Osteoblast (primary cell): ENCODE data around the gene P3H2. TPM values are rescaled to one million over a fixed set of nuclear protein-coding genes. Genes with fewer than 3 reads are reported as not detected.

ENCODE experiments used
- DNase-seq: peaks from one replicate; pipeline ENCODE4 v3.0.0; 2011; ENCODE audit warnings: low spot score, mixed read lengths; ENCODE audit not compliant: insufficient read length; ENCODE audit errors: missing footprints
- H2AFZ ChIP-seq: 2 replicates; pipeline ENCODE4 v1.6.0; 2011; ENCODE audit warnings: mild to moderate bottlenecking, low read length
- H3K27ac ChIP-seq: 2 replicates; pipeline ENCODE4 v1.5.1; 2011; ENCODE audit warnings: mild to moderate bottlenecking, low read depth, low read length, moderate library complexity
- H3K27me3 ChIP-seq: 2 replicates; pipeline ENCODE4 v1.6.0; 2012; ENCODE audit warnings: mild to moderate bottlenecking, control low read depth, inconsistent platforms, low read length, moderate library complexity; ENCODE audit not compliant: insufficient read depth
- H3K36me3 ChIP-seq: 2 replicates; pipeline ENCODE4 v1.5.1; 2011; ENCODE audit warnings: mild to moderate bottlenecking, low read length, control low read depth, moderate library complexity; ENCODE audit not compliant: insufficient read depth
- H3K4me1 ChIP-seq: 2 replicates; pipeline ENCODE4 v1.5.1; 2011; ENCODE audit warnings: mild to moderate bottlenecking, low read length, control low read depth, moderate library complexity; ENCODE audit not compliant: insufficient read depth
- H3K4me2 ChIP-seq: 2 replicates; pipeline ENCODE4 v1.6.0; 2011; ENCODE audit warnings: mild to moderate bottlenecking, low read length; ENCODE audit not compliant: insufficient read depth
- H3K4me3 ChIP-seq: fragments of 200-600 bp; sonication (generic); 3 replicates; pipeline ENCODE4 v1.5.1; 2012; ENCODE audit warnings: mild to moderate bottlenecking, low read length, inconsistent platforms; ENCODE audit not compliant: insufficient read depth
- H3K79me2 ChIP-seq: 2 replicates; pipeline ENCODE4 v1.6.0; 2012; ENCODE audit warnings: mild to moderate bottlenecking, low read length, control low read depth, inconsistent platforms; ENCODE audit not compliant: insufficient read depth
- H3K9me3 ChIP-seq: 2 replicates; pipeline ENCODE4 v1.5.1; 2011; ENCODE audit warnings: low read depth, low read length, control low read depth
- H4K20me1 ChIP-seq: 2 replicates; pipeline ENCODE4 v1.6.0; 2012; ENCODE audit warnings: mild to moderate bottlenecking, low read length, control low read depth; ENCODE audit not compliant: insufficient read depth
- total RNA-seq: library from RNA; depleted of rRNA; stranded (reverse); fragments of >200 nt; gene quantifications from 2 replicates; pipeline ENCODE4 v1.2.3, GENCODE V29; 2012
- TF ChIP-seq, protein P1 (sequence below): IDR thresholded peaks from 2 replicates; pipeline ENCODE4 v1.5.1; 2011; ENCODE audit warnings: mild to moderate bottlenecking, low read depth, low read length, moderate library complexity; ENCODE audit errors: extremely low read depth

Gene P3H2
- total RNA-seq, 1 donor: 13.4 TPM

DNA sequence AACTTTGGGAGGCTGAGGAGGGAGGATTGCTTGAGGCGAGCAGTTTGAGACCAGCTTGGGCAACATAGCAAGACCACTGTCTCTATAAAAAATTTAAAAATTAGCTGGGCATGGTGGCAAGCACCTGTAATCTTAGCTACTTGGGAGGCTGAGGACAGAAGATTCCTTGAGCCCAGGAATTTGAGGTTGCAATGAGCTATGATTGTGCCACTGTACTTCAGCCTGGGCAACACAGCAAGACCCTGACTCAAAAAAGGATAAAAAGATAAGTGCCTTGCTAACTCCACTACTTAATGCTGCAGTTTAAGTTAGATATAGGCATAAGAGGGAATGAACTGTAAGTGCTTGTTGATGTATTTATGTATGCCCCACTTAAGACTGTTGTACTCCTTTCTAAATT, 102.2 kb downstream of the P3H2 start:
- H3K4me2 ChIP-seq: no peak overlapping the region
- H2AFZ ChIP-seq: no peak overlapping the region
- TF ChIP-seq, protein P1, sequence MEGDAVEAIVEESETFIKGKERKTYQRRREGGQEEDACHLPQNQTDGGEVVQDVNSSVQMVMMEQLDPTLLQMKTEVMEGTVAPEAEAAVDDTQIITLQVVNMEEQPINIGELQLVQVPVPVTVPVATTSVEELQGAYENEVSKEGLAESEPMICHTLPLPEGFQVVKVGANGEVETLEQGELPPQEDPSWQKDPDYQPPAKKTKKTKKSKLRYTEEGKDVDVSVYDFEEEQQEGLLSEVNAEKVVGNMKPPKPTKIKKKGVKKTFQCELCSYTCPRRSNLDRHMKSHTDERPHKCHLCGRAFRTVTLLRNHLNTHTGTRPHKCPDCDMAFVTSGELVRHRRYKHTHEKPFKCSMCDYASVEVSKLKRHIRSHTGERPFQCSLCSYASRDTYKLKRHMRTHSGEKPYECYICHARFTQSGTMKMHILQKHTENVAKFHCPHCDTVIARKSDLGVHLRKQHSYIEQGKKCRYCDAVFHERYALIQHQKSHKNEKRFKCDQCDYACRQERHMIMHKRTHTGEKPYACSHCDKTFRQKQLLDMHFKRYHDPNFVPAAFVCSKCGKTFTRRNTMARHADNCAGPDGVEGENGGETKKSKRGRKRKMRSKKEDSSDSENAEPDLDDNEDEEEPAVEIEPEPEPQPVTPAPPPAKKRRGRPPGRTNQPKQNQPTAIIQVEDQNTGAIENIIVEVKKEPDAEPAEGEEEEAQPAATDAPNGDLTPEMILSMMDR: no peak
- no peaks in the 10 kb centered on the region for H3K27me3 ChIP-seq
- no peaks in the 10 kb centered on the region for H4K20me1 ChIP-seq
- H3K9me3 ChIP-seq: no peaks in the 10 kb centered on the region
- H3K79me2 ChIP-seq: no peaks in the 10 kb centered on the region
- no peak overlapping the region for H3K4me3 ChIP-seq
- H3K36me3 ChIP-seq: no peaks in the 10 kb centered on the region
- H3K27ac ChIP-seq: no peak overlapping the region
- DNase-seq: no peak
- peaks cover 29% of the 10 kb centered on the region for H3K4me1 ChIP-seq

DNA sequence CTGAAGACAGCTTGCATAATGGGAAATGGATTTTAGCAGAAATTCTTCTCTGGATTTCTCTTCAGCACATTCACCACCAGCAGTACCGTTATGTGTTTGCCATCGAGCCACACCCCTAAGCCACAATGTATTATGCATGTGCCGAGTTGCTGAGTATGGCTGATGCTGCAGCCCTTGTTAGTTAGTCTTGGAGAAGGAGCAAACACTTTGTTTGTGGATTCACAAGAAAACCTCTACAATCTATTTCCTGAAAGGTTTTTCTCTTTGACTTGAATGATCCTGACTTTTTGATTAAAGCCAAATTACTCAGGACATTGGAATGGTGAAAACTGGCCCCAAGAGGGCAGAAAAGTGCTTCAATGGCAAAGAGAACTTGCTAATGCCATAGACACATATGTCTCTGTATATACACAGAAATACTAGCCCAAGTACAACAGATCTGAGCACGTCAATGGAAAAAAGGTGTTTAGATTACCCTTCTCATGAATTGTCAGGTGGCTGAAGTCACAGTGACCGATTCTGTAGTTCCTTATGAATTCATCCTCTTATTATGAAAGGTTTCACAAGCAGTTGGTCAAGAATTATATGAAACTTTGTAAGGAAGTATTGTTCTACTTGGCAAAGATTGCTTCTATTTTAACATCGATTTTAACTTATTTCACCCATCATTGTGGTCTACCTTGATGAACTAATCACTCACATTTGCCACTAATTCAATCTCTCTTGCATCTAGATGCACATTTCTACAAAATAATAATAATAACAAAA, 103.0 kb downstream of the P3H2 start:
- TF ChIP-seq, protein P1: peak; percentile 51
- peak overlapping the region; percentile 25 for H3K27ac ChIP-seq
- H3K79me2 ChIP-seq: no peaks in the 10 kb centered on the region
- no peak for DNase-seq
- peaks cover 33% of the 10 kb centered on the region for H3K4me1 ChIP-seq
- peak overlapping the region; percentile 51 for H3K4me3 ChIP-seq
- H3K9me3 ChIP-seq: no peaks in the 10 kb centered on the region
- no peaks in the 10 kb centered on the region for H3K36me3 ChIP-seq
- H2AFZ ChIP-seq: peak overlapping the region; percentile 62
- no peaks in the 10 kb centered on the region for H3K27me3 ChIP-seq
- H3K4me2 ChIP-seq: peak overlapping the region; percentile 75
- H4K20me1 ChIP-seq: no peaks in the 10 kb centered on the region

DNA sequence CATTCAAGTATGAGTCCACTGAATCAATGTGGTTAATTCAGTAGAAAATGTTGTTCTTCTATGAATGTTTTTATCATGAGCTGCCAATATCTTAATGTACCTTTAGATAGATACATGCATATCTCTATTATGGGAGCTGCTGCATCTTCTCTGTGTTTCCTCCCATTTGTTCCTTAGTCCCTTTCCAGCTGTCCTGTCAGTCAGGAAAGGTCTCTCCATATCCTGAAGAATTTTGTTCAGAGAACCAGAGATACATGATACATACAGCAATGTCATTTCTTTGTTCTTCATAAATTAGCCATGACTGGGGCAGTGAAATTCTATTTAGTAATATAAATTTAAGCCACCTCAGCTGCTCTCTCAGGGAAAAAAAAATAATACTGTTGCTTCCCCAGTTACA, 103.7 kb downstream of the P3H2 start:
- Histone ChIP-seq H3K4me3 (no peak overlapping the region), H3K79me2 (no peaks in the 10 kb centered on the region), H2AFZ (no peak overlapping the region), H3K27ac (peak overlapping the region; percentile 25), H3K4me2 (peak overlapping the region; percentile 75), H3K9me3 (no peaks in the 10 kb centered on the region), H3K4me1 (peaks cover 40% of the 10 kb centered on the region), H3K27me3 (no peaks in the 10 kb centered on the region), H3K36me3 (no peaks in the 10 kb centered on the region), H4K20me1 (no peaks in the 10 kb centered on the region)
- no peak for DNase-seq
- TF ChIP-seq, protein P1: no peak

DNA sequence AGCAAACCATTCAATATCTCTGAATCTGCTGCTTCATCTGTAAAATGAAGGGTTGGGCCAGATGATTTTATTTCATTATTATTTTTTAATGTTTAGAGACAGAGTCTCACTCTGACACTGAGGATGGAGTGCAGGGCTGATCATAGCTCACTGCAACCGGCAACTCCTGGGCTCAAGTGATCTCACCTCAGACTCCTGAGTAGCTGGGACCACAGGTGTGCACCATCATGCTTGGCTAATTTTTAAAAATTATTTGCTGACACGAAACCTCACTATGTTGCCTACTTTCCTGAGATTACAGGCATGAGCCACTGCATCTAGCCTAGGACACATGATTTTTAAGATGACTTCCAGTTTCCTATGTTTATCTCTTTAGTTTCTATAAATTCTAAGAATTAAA, 105.8 kb downstream of the P3H2 start:
- Histone ChIP-seq H3K27ac (peak overlapping the region; percentile 18), H3K4me1 (peaks cover 46% of the 10 kb centered on the region), H3K4me3 (no peak overlapping the region), H3K36me3 (no peaks in the 10 kb centered on the region), H3K9me3 (no peaks in the 10 kb centered on the region), H3K4me2 (no peak overlapping the region), H2AFZ (peak overlapping the region; percentile 0), H4K20me1 (no peaks in the 10 kb centered on the region), H3K79me2 (no peaks in the 10 kb centered on the region), H3K27me3 (no peaks in the 10 kb centered on the region)
- TF ChIP-seq, protein P1: no peak
- no peak for DNase-seq
